Skeletal muscle satellite cell (primary cell): ENCODE measurements around the gene FOXK2.
"Not testable (repeated sequence)": the region's sequence is repeated elsewhere in the genome, so short reads cannot be mapped to it uniquely, and the experiment has no call there.

ENCODE experiments used
- H3K27me3 ChIP-seq: 2 replicates; pipeline ENCODE4 v1.7.0; 2013; ENCODE audit warnings: low read length; ENCODE audit not compliant: control insufficient read depth, insufficient read depth
- H3K36me3 ChIP-seq: 2 replicates; pipeline ENCODE4 v1.7.0; 2013; ENCODE audit warnings: mild to moderate bottlenecking, control low read depth, low read length; ENCODE audit not compliant: insufficient read depth
- H3K4me1 ChIP-seq: 2 replicates; pipeline ENCODE4 v1.7.0; 2013; ENCODE audit warnings: low read length; ENCODE audit not compliant: control insufficient read depth, insufficient read depth
- H3K4me2 ChIP-seq: 2 replicates; pipeline ENCODE4 v1.7.0; 2013; ENCODE audit warnings: mild to moderate bottlenecking, low read length
- H3K4me3 ChIP-seq: 2 replicates; pipeline ENCODE4 v1.7.0; 2013; ENCODE audit warnings: low read length
- H3K9ac ChIP-seq: 2 replicates; pipeline ENCODE4 v1.7.0; 2013; ENCODE audit warnings: mild to moderate bottlenecking, low read depth, low read length, moderate library complexity
- H3K9me3 ChIP-seq: replicated peaks from 2 replicates; pipeline ENCODE4 v1.7.0; 2013; ENCODE audit warnings: mild to moderate bottlenecking, control low read depth, low read length

The FOXK2 gene

GRCh38 chr17:82560802-82561428, 41.4 kb downstream of the FOXK2 start:
- peaks cover 8% of the 10 kb centered on the region for H3K36me3 ChIP-seq
- H3K4me3 ChIP-seq: no peak overlapping the region
- peaks cover 24% of the 10 kb centered on the region for H3K4me1 ChIP-seq
- H3K27me3 ChIP-seq: no peaks in the 10 kb centered on the region
- no peaks in the 10 kb centered on the region for H3K9me3 ChIP-seq
- H3K9ac ChIP-seq: no peak overlapping the region
- H3K4me2 ChIP-seq: no peak overlapping the region

- Histone ChIP-seq H3K36me3 (peaks cover 14% of the 10 kb centered on the region), H3K4me1 (peaks cover 28% of the 10 kb centered on the region), H3K4me3 (no peak overlapping the region), H3K4me2 (no peak overlapping the region), H3K9ac (no peak overlapping the region), H3K27me3 (no peaks in the 10 kb centered on the region), H3K9me3 (no peaks in the 10 kb centered on the region)
Observed at GRCh38 chr17:82561429-82562035, 42.0 kb downstream of the FOXK2 start.

- not testable (repeated sequence) for H3K9ac ChIP-seq, H3K27me3 ChIP-seq, H3K4me3 ChIP-seq, H3K9me3 ChIP-seq, H3K4me2 ChIP-seq
- peaks cover 24% of the 10 kb centered on the region for H3K36me3 ChIP-seq
- peaks cover 28% of the 10 kb centered on the region for H3K4me1 ChIP-seq
Observed at GRCh38 chr17:82562718-82563220, 43.2 kb downstream of the FOXK2 start.

GRCh38 chr17:82563318-82563717, 43.8 kb downstream of the FOXK2 start:
- no peaks in the 10 kb centered on the region for H3K27me3 ChIP-seq
- no peak overlapping the region for H3K4me2 ChIP-seq
- H3K4me3 ChIP-seq: no peak overlapping the region
- peaks cover 30% of the 10 kb centered on the region for H3K36me3 ChIP-seq
- H3K4me1 ChIP-seq: peaks cover 32% of the 10 kb centered on the region
- H3K9me3 ChIP-seq: no peaks in the 10 kb centered on the region
- no peak overlapping the region for H3K9ac ChIP-seq

GRCh38 chr17:82563745-82564144, 44.2 kb downstream of the FOXK2 start:
- Histone ChIP-seq H3K4me1 (peaks cover 36% of the 10 kb centered on the region), H3K36me3 (peaks cover 32% of the 10 kb centered on the region)
- H3K27me3 ChIP-seq, H3K4me3 ChIP-seq, H3K9me3 ChIP-seq, H3K4me2 ChIP-seq, H3K9ac ChIP-seq: not testable (repeated sequence)

- Histone ChIP-seq H3K27me3 (no peaks in the 10 kb centered on the region), H3K4me1 (peaks cover 38% of the 10 kb centered on the region), H3K4me2 (no peak overlapping the region), H3K36me3 (peaks cover 35% of the 10 kb centered on the region), H3K9ac (no peak overlapping the region), H3K9me3 (no peaks in the 10 kb centered on the region), H3K4me3 (no peak overlapping the region)
Observed at GRCh38 chr17:82564241-82564640, 44.7 kb downstream of the FOXK2 start.

GRCh38 chr17:82565551-82565950, 46.0 kb downstream of the FOXK2 start:
- peaks cover 34% of the 10 kb centered on the region for H3K4me1 ChIP-seq
- no peak overlapping the region for H3K9ac ChIP-seq
- no peaks in the 10 kb centered on the region for H3K9me3 ChIP-seq
- no peaks in the 10 kb centered on the region for H3K27me3 ChIP-seq
- H3K4me2 ChIP-seq: peak overlapping the region; percentile 20
- H3K36me3 ChIP-seq: peaks cover 45% of the 10 kb centered on the region
- H3K4me3 ChIP-seq: no peak overlapping the region

GRCh38 chr17:82566129-82566960, 46.8 kb downstream of the FOXK2 start:
- Histone ChIP-seq H3K4me3 (no peak overlapping the region), H3K27me3 (no peaks in the 10 kb centered on the region), H3K36me3 (peaks cover 49% of the 10 kb centered on the region), H3K4me1 (peaks cover 29% of the 10 kb centered on the region), H3K9me3 (no peaks in the 10 kb centered on the region), H3K9ac (no peak overlapping the region), H3K4me2 (no peak overlapping the region)

GRCh38 chr17:82567286-82567685, 47.8 kb downstream of the FOXK2 start:
- Histone ChIP-seq H3K9me3 (no peaks in the 10 kb centered on the region), H3K36me3 (peaks cover 58% of the 10 kb centered on the region), H3K4me2 (no peak overlapping the region), H3K9ac (no peak overlapping the region), H3K4me3 (no peak overlapping the region), H3K27me3 (no peaks in the 10 kb centered on the region), H3K4me1 (peaks cover 29% of the 10 kb centered on the region)

GRCh38 chr17:82568997-82569393, 49.5 kb downstream of the FOXK2 start:
- Histone ChIP-seq H3K4me1 (peaks cover 23% of the 10 kb centered on the region), H3K4me3 (no peak overlapping the region), H3K36me3 (peaks cover 68% of the 10 kb centered on the region), H3K9ac (no peak overlapping the region), H3K27me3 (no peaks in the 10 kb centered on the region), H3K4me2 (no peak overlapping the region), H3K9me3 (no peaks in the 10 kb centered on the region)

GRCh38 chr17:82569621-82570020, 50.1 kb downstream of the FOXK2 start:
- no peak overlapping the region for H3K9ac ChIP-seq
- H3K4me2 ChIP-seq: no peak overlapping the region
- H3K27me3 ChIP-seq: no peaks in the 10 kb centered on the region
- no peaks in the 10 kb centered on the region for H3K9me3 ChIP-seq
- H3K4me1 ChIP-seq: peaks cover 23% of the 10 kb centered on the region
- H3K36me3 ChIP-seq: peaks cover 71% of the 10 kb centered on the region
- H3K4me3 ChIP-seq: no peak overlapping the region
